IMR-90 (cell line): ENCODE data around the gene GABBR2. TPM values are rescaled to one million over a fixed set of nuclear protein-coding genes. Genes with fewer than 3 reads are reported as not detected.

Experiments
- ATAC-seq: fragments of 200-7000 bp; cut with Tn5 transposase; 2 replicates; pipeline ENCODE4 v1.9.1; 2020; ENCODE audit warnings: low read depth, mild to moderate bottlenecking, moderate library complexity
- BruUV-seq: library from RNA; stranded (reverse); fragments of 400-500 nt; replicated peaks from 2 replicates; lab custom pipeline; 2021; lab: Mats Ljungman, UMichigan
- CTCF ChIA-PET: fragments of 300-600 bp; formaldehyde crosslinking; extraction: SDS; loops from one replicate; lab custom pipeline; 2021; ENCODE audit warnings: antibody characterized with exemption; lab: Yijun Ruan, JAX
- POLR2A ChIA-PET: fragments of 300-600 bp; sonication (Branson Sonifier 250); formaldehyde crosslinking; loops from one replicate; lab custom pipeline; 2022; ENCODE audit warnings: antibody characterized with exemption; ENCODE audit not compliant: unreplicated experiment; lab: Charles Lee
- DNase-seq: peaks from one replicate; pipeline ENCODE4 v3.0.0; 2013
- H2AFZ ChIP-seq: replicated peaks from 2 replicates; pipeline ENCODE3; 2013; ENCODE audit warnings: low read length, mild to moderate bottlenecking; ENCODE audit not compliant: poor library complexity
- H2AK5ac ChIP-seq: 2 replicates; pipeline ENCODE4 v1.6.1; 2013; ENCODE audit warnings: low read depth, low read length, inconsistent platforms
- H2AK9ac ChIP-seq: replicated peaks from 2 replicates; pipeline ENCODE3; 2013; ENCODE audit warnings: mild to moderate bottlenecking, low read depth, low read length, moderate library complexity; ENCODE audit not compliant: poor library complexity
- H2BK120ac ChIP-seq: 2 replicates; pipeline ENCODE4 v1.6.1; 2013; ENCODE audit warnings: low read depth, low read length, inconsistent platforms
- H2BK15ac ChIP-seq: 3 replicates; pipeline ENCODE4 v1.6.1; 2013; ENCODE audit warnings: low read depth, low read length, inconsistent platforms
- H2BK20ac ChIP-seq: 2 replicates; pipeline ENCODE4 v1.6.1; 2013; ENCODE audit warnings: low read depth, mild to moderate bottlenecking, inconsistent platforms, low read length, moderate library complexity
- H2BK5ac ChIP-seq: 2 replicates; pipeline ENCODE4 v1.6.1; 2013; ENCODE audit warnings: mild to moderate bottlenecking, low read depth, low read length, inconsistent platforms; ENCODE audit not compliant: poor library complexity, severe bottlenecking
- H3K14ac ChIP-seq: replicated peaks from 2 replicates; pipeline ENCODE4 v1.6.1; 2013; ENCODE audit warnings: low read depth, low read length, inconsistent platforms
- H3K18ac ChIP-seq: 2 replicates; pipeline ENCODE4 v1.6.1; 2013; ENCODE audit warnings: low read depth, low read length, control low read depth
- H3K23ac ChIP-seq: 2 replicates; pipeline ENCODE4 v1.6.1; 2013; ENCODE audit warnings: low read depth, low read length, inconsistent platforms
- H3K27ac ChIP-seq: 2 replicates; pipeline ENCODE4 v1.5.1; 2013; ENCODE audit warnings: mild to moderate bottlenecking, control low read depth, low read length; ENCODE audit not compliant: insufficient read depth
- H3K27me3 ChIP-seq: 2 replicates; pipeline ENCODE4 v1.6.1; 2013; ENCODE audit warnings: low read length; ENCODE audit not compliant: control insufficient read depth, insufficient read depth
- H3K36me3 ChIP-seq: 2 replicates; pipeline ENCODE4 v1.6.1; 2013; ENCODE audit warnings: low read length, mixed read lengths; ENCODE audit not compliant: control insufficient read depth, insufficient read depth
- H3K4ac ChIP-seq: 2 replicates; pipeline ENCODE4 v1.6.1; 2013; ENCODE audit warnings: low read depth, low read length, inconsistent platforms
- H3K4me1 ChIP-seq: 2 replicates; pipeline ENCODE4 v1.6.1; 2013; ENCODE audit warnings: low read length, mixed read lengths; ENCODE audit not compliant: control insufficient read depth, insufficient read depth
- H3K4me2 ChIP-seq: 2 replicates; pipeline ENCODE4 v1.6.1; 2013; ENCODE audit warnings: low read depth, mild to moderate bottlenecking, control low read depth, low read length, moderate library complexity
- H3K4me3 ChIP-seq: 2 replicates; pipeline ENCODE4 v1.5.1; 2013; ENCODE audit warnings: low read depth, mild to moderate bottlenecking, control low read depth, low read length, moderate library complexity; ENCODE audit not compliant: insufficient read depth
- H3K56ac ChIP-seq: 2 replicates; pipeline ENCODE4 v1.6.1; 2013; ENCODE audit warnings: low read length, inconsistent platforms; ENCODE audit not compliant: insufficient read depth; ENCODE audit errors: extremely low read depth
- H3K79me1 ChIP-seq, 2 experiments: 2 replicates each; pipeline ENCODE4 v1.6.1; 2013; ENCODE audit warnings: low read length in 2 of 2, inconsistent platforms in 1 of 2, low read depth in 1 of 2
- H3K9ac ChIP-seq: 2 replicates; pipeline ENCODE4 v1.6.1; 2013; ENCODE audit warnings: low read depth, low read length, control low read depth
- H3K9me1 ChIP-seq: 2 replicates; pipeline ENCODE4 v1.6.1; 2013; ENCODE audit warnings: low read length, inconsistent platforms; ENCODE audit not compliant: insufficient read depth
- H3K9me3 ChIP-seq: 2 replicates; pipeline ENCODE4 v1.6.1; 2013; ENCODE audit warnings: low read length; ENCODE audit not compliant: control insufficient read depth, insufficient read depth
- H4K20me1 ChIP-seq: 2 replicates; pipeline ENCODE4 v1.6.1; 2013; ENCODE audit warnings: low read length, inconsistent platforms; ENCODE audit not compliant: insufficient read depth
- H4K5ac ChIP-seq: 2 replicates; pipeline ENCODE4 v1.6.1; 2013; ENCODE audit warnings: mild to moderate bottlenecking, low read depth, low read length, control low read depth
- H4K8ac ChIP-seq, 2 experiments: 2 replicates each; pipeline ENCODE4 v1.6.1; 2013; ENCODE audit warnings: low read depth in 2 of 2, low read length in 2 of 2, control low read depth in 1 of 2, inconsistent platforms in 1 of 2
- H4K91ac ChIP-seq: 2 replicates; pipeline ENCODE4 v1.6.1; 2013; ENCODE audit warnings: low read depth, low read length, inconsistent platforms; ENCODE audit not compliant: insufficient read depth
- CEBPB ChIP-seq: IDR thresholded peaks from 2 replicates; pipeline ENCODE4 v1.6.1; 2012; ENCODE audit warnings: low read depth, low read length, improper control_type of control experiment
- CHD1 ChIP-seq: IDR thresholded peaks from 2 replicates; pipeline ENCODE4 v1.6.1; 2012; ENCODE audit warnings: low read depth, low read length, improper control_type of control experiment
- FOS ChIP-seq: fragments of 150-350 bp; IDR thresholded peaks from 2 replicates; pipeline ENCODE4 v1.6.1; 2016; ENCODE audit warnings: low read depth, low read length
- MAFK ChIP-seq: IDR thresholded peaks from 2 replicates; pipeline ENCODE4 v1.6.1; 2012; ENCODE audit warnings: low read depth, low read length, improper control_type of control experiment
- NFE2L2 ChIP-seq: fragments of 150-350 bp; IDR thresholded peaks from 2 replicates; pipeline ENCODE4 v1.6.1; 2016; ENCODE audit warnings: low read depth, mild to moderate bottlenecking, low read length
- RCOR1 ChIP-seq: IDR thresholded peaks from 2 replicates; pipeline ENCODE4 v1.6.1; 2012; ENCODE audit warnings: mild to moderate bottlenecking, low read length, improper control_type of control experiment; ENCODE audit not compliant: insufficient replicate concordance
- RFX5 ChIP-seq: IDR thresholded peaks from 2 replicates; pipeline ENCODE4 v1.8.0; 2012; ENCODE audit warnings: low read depth, mild to moderate bottlenecking, low read length, moderate library complexity
- SMC3 ChIP-seq: fragments of 150-350 bp; IDR thresholded peaks from 2 replicates; pipeline ENCODE4 v1.6.1; 2016; ENCODE audit warnings: low read depth, mild to moderate bottlenecking, antibody characterized with exemption, low read length, moderate library complexity
- USF2 ChIP-seq: fragments of 150-350 bp; IDR thresholded peaks from 2 replicates; pipeline ENCODE4 v1.6.1; 2017; ENCODE audit warnings: mild to moderate bottlenecking, antibody characterized with exemption, low read length, low read depth
- WGBS, 2 experiments: methylation state at CpG; one replicate each; pipeline versions ENCODE4 v1.1.5 to v1.1.7; 2013; ENCODE audit warnings: missing lambda C conversion rate in 2 of 2; ENCODE audit not compliant: insufficient read length in 1 of 2; ENCODE audit errors: extremely low coverage in 2 of 2; 5-methylcytosine and 5-hydroxymethylcytosine counted together
- dilution Hi-C: fragments of 300-500 bp; cut with HindIII; formaldehyde crosslinking; loops from one replicate; pipeline ENCODE4 v1.14.3; 2018; ENCODE audit warnings: low sequenced_read_pairs; ENCODE audit not compliant: unreplicated experiment
- in situ Hi-C: fragments of 300-500 bp; cut with MboI; formaldehyde crosslinking; loops from 3 replicates; pipeline ENCODE4 v1.14.3; 2019; ENCODE audit warnings: low sequenced_read_pairs, inconsistent platforms, mixed read lengths
- intact Hi-C: fragments of 100-400 bp; cut with micrococcal nuclease; formaldehyde crosslinking; loops from 2 replicates; pipeline ENCODE4 v1.10.0; 2022
- polyA plus RNA-seq, 3 experiments: library from polyadenylated mRNA; depleted of rRNA; stranded (reverse); fragments of >200 nt; gene quantifications; 2 replicates each; pipeline ENCODE4 v1.2.3, GENCODE V29; 2012; ENCODE audit warnings: low replicate concordance in 1 of 3
- total RNA-seq: library from RNA; depleted of rRNA; stranded (reverse); fragments of >200 nt; gene quantifications from 2 replicates; pipeline ENCODE4 v1.2.3, GENCODE V29; 2012

GABBR2 gene
- total and polyA plus RNA-seq, 2 of the 4 experiments (the other 2 are of a cell fraction), result 14.2 to 20.3 TPM

- BruUV-seq, result no TSS peak
- WGBS, 2 experiments, result no CpG with 5 or more reads among the region's 5 CpGs
- H3K79me1 ChIP-seq, result peaks cover 31 to 59% of the 10 kb centered on the region in 2 experiments
- DNase-seq (no peak), ATAC-seq (no peak)
- peak overlapping the region; percentile 25 for H3K18ac ChIP-seq
- peak overlapping the region; percentile 66 for H3K23ac ChIP-seq
- in situ Hi-C loops (no loop called here), intact Hi-C loops (loop anchor here (2.0 kb wide), 2 partner anchors 32 to 332 kb away; partner anchors contain the start of gene TRMO), dilution Hi-C loops (no loop called here)
- peak overlapping the region; percentile 85; the same call in 2 of the 3 replicates for H2BK15ac ChIP-seq
- peak overlapping the region; percentile 96 for H3K14ac ChIP-seq
- H3K4me1 ChIP-seq, result peaks cover 30% of the 10 kb centered on the region
- H3K9me3 ChIP-seq, result no peaks in the 10 kb centered on the region
- peak overlapping the region; percentile 87 for H3K4me2 ChIP-seq
- peak overlapping the region; percentile 81 for H2BK5ac ChIP-seq
- H3K27me3 ChIP-seq, result no peaks in the 10 kb centered on the region
- no peaks in the 10 kb centered on the region for H4K20me1 ChIP-seq
- ChIA-PET POLR2A (interaction anchor here (1.8 kb wide), 1 partner anchor 20 kb away, joined by 8 read pairs; no protein-coding TSS in a partner anchor), CTCF (interaction anchor here (0.6 kb wide), 1 partner anchor 23 kb away, joined by 3 read pairs; no protein-coding TSS in a partner anchor)
- H3K9ac ChIP-seq, result peak overlapping the region; percentile 68
- H4K8ac ChIP-seq, result peak overlapping the region; percentile 15 to 84
- H3K4me3 ChIP-seq, result peak overlapping the region; percentile 72
- H2BK20ac ChIP-seq, result peak overlapping the region; percentile 48; the same call in 1 of the 2 replicates
- TF ChIP-seq MAFK (no peak), RFX5 (no peak), SMC3 (no peak), CEBPB (peak; percentile 32; the same call in 1 of the 2 replicates), CHD1 (no peak), RCOR1 (peak; percentile 90), NFE2L2 (no peak), USF2 (no peak), FOS (no peak)
- peak overlapping the region; percentile 80 for H3K56ac ChIP-seq
- peak overlapping the region; percentile 98 for H2AK9ac ChIP-seq
- H3K9me1 ChIP-seq, result peaks cover 34% of the 10 kb centered on the region
- peak overlapping the region; percentile 77 for H2BK120ac ChIP-seq
- H3K27ac ChIP-seq, result peak overlapping the region; percentile 38
- peaks cover 7% of the 10 kb centered on the region; the same call in 1 of the 2 replicates for H3K36me3 ChIP-seq
- H4K91ac ChIP-seq, result peak overlapping the region; percentile 67
- peak overlapping the region; percentile 96 for H2AFZ ChIP-seq
- H2AK5ac ChIP-seq, result peak overlapping the region; percentile 88
- peak overlapping the region; percentile 87 for H3K4ac ChIP-seq
- peak overlapping the region; percentile 50; the same call in 1 of the 2 replicates for H4K5ac ChIP-seq
Measured at GRCh38 chr9:98254228-98255060, 454.3 kb downstream of the GABBR2 start.
